ENCODE results near the gene LAMP5. TPM values are rescaled to one million over a fixed set of nuclear protein-coding genes. Genes with fewer than 3 reads are reported as not detected.

Gene LAMP5
- polyA plus RNA-seq, 1 donor = not detected

- no peak for DNase-seq
These were observed 12.9 kb upstream of the LAMP5 start for GRCh38 chr20:9501473-9501872.

- DNase-seq = no peak
These were observed 10.7 kb upstream of the LAMP5 start for GRCh38 chr20:9503526-9504245.

- DNase-seq = no peak
These were observed 8.0 kb upstream of the LAMP5 start for GRCh38 chr20:9506280-9506821.

- no peak for DNase-seq
These were observed 7.4 kb upstream of the LAMP5 start for GRCh38 chr20:9506964-9507369.

GRCh38 chr20:9507544-9508239, 6.7 kb upstream of the LAMP5 start:
- DNase-seq = no peak

- DNase-seq = no peak
These were observed 6.1 kb upstream of the LAMP5 start for GRCh38 chr20:9508240-9508661.

- no peak for DNase-seq
These were observed 5.7 kb upstream of the LAMP5 start for GRCh38 chr20:9508696-9509178.

GRCh38 chr20:9509246-9509645, 5.1 kb upstream of the LAMP5 start:
- DNase-seq = no peak

- DNase-seq = no peak
These were observed 3.5 kb upstream of the LAMP5 start for GRCh38 chr20:9510911-9511310.

- DNase-seq = no peak
These were observed 324 bp upstream of the LAMP5 start for GRCh38 chr20:9514072-9514460.

GRCh38 chr20:9515214-9515585, 810 bp downstream of the LAMP5 start:
- no peak for DNase-seq

GRCh38 chr20:9515741-9516233, 1.4 kb downstream of the LAMP5 start:
- DNase-seq = no peak

- DNase-seq = no peak
These were observed 2.0 kb downstream of the LAMP5 start for GRCh38 chr20:9516234-9516871.

- DNase-seq = no peak
These were observed 3.1 kb downstream of the LAMP5 start for GRCh38 chr20:9517297-9518162.

GRCh38 chr20:9518576-9519175, 4.3 kb downstream of the LAMP5 start:
- no peak for DNase-seq

- no peak for DNase-seq
These were observed 5.7 kb downstream of the LAMP5 start for GRCh38 chr20:9520086-9520485.

- DNase-seq = no peak
These were observed 9.2 kb downstream of the LAMP5 start for GRCh38 chr20:9523636-9524035.

GRCh38 chr20:9531581-9531980, 17.2 kb downstream of the LAMP5 start:
- DNase-seq = no peak

GRCh38 chr20:9532069-9532838, 17.9 kb downstream of the LAMP5 start:
- no peak for DNase-seq

GRCh38 chr20:9534025-9534424, 19.6 kb downstream of the LAMP5 start:
- DNase-seq = no peak

GRCh38 chr20:9535449-9535848, 21.1 kb downstream of the LAMP5 start:
- DNase-seq = no peak
